Esophagus muscularis mucosa (tissue), 4 donors: ENCODE data around the gene CNKSR2.

ENCODE experiments used
- CTCF ChIP-seq, 3 experiments: fragments of 200-600 bp in 2 of 3; fragments of 450-650 bp in 1 of 3; sonication (generic) in 2 of 3; IDR thresholded peaks; one replicate each; pipeline ENCODE4 v1.5.1; 2017 to 2019; ENCODE audit warnings: antibody characterized with exemption in 3 of 3, mild to moderate bottlenecking in 2 of 3, moderate library complexity in 1 of 3
- EP300 ChIP-seq: sonication (generic); formaldehyde crosslinking; IDR thresholded peaks from one replicate; pipeline ENCODE4 v1.6.1; 2017; ENCODE audit warnings: antibody characterized with exemption
- POLR2A ChIP-seq: fragments of 450-650 bp; IDR thresholded peaks from one replicate; pipeline ENCODE4 v1.6.1; 2017; ENCODE audit warnings: antibody characterized with exemption, moderate library complexity, mild to moderate bottlenecking, low read depth

- no peak for TF ChIP-seq EP300
- TF ChIP-seq CTCF (IDR thresholded peaks at IDR 0.05), result no peak
- TF ChIP-seq POLR2A, result no peak
Measured at GRCh38 chrX:21616386-21616785, 242.2 kb downstream of the CNKSR2 start.
